HG03066 (cell line): ENCODE data around the gene SORL1.

Experiments
- ATAC-seq: cut with Tn5 transposase; IDR thresholded peaks from one replicate; pipeline ENCODE4 v1.9.1; 2021; ENCODE audit warnings: low read depth; ENCODE audit not compliant: unreplicated experiment

SORL1 gene

DNA sequence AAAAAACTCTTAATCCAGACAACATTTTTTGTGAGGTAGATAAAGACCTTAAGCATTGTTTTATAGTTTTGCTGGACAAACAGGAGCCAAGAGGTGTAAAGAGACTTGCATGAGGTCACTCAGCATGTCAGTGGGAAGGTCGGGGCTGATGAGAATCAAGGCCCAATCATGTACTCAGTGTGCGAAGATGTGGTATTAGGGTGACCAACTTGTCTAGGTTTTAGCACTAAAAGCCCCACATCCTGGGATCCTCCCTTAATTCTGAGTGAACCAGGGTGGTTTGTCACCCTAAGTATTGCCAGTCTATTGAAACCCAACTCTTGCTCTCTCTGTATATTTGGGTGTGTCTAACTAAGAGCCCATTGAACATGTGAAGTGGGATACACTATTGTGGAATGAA lies 20.2 kb downstream of the SORL1 start:
- no peak for ATAC-seq

DNA sequence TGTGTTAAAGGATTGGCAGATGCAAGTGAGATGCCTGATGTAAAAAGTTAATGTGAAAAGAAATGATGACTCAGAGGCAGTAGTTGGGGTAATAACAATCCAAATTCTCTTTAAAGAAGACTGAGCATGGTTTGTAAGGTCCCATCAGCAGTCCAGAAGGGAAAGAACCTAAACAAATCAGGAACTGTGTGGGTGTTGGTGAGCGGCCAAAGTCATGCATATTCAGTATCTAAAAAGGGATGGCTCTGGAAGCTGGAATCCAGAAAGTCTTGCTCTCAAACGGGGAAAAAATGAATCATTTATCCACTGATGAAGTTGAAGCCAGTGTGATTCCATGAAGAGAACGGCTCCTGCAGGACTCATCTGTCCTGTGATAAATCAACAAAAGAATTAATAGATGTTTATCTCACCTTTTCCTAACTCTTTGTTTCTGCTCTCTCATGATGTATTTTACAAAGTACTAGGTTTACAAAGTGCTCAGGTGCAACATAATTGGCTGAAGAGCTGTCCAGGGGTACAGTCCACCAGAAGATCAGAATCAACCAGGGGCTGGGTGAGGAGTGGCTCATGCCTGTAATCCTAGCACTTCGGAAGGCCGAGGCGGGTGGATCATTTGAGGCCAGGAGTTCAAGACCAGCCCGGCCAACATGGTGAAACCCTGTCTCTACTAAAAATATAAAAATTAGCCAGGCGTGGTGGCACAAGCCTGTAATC lies 21.1 kb downstream of the SORL1 start:
- ATAC-seq, result no peak

DNA sequence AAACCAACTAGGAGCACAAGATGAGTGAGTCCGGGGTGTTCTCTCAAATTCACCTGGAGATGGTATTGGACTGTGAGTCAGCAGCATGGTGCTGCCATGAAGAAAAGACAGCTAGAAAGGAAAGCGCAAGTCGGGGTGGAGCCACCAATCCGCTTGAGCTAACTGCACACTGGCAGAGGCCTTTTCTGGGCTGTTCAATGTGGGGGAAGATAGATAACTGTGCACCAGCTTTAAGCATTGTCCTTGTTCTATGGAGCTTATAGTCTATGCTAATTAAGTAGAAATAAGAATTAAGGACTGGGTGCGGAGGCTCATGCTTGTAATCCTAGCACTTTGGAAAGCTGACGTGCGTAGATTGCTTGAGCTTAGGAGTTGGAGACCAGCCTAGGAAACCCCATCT lies 22.6 kb downstream of the SORL1 start:
- no peak for ATAC-seq

DNA sequence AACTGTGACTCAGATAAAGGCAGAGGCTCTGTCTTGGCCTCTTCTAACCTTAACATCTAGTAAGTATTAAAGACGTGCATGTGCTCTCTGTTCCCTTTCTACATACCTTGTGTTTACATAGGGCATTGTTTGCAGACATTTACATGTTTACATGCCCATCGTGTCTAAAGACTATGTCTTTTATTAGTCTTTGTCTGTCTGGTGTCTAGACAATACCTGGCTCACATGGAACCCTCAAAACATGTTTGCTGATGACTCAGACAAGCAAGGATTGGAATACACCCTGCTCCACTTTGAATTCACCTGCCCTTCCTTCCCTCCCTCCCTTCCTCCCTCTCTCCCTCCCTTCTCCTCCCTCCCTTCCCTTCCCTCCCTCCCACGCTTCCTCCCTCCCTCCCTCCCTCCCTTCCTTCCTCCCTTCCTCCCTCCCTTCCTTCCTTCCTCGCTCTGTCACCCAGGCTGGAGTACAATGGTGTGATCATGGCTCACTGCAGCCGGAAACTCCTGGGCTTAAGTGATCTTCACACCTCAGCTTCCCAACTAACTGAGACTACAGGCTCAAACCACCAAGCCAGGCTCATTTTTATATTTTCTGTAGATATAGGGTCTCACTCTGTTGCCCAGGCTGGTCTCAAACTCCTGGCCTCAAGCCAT lies 24.4 kb downstream of the SORL1 start:
- ATAC-seq, result no peak

DNA sequence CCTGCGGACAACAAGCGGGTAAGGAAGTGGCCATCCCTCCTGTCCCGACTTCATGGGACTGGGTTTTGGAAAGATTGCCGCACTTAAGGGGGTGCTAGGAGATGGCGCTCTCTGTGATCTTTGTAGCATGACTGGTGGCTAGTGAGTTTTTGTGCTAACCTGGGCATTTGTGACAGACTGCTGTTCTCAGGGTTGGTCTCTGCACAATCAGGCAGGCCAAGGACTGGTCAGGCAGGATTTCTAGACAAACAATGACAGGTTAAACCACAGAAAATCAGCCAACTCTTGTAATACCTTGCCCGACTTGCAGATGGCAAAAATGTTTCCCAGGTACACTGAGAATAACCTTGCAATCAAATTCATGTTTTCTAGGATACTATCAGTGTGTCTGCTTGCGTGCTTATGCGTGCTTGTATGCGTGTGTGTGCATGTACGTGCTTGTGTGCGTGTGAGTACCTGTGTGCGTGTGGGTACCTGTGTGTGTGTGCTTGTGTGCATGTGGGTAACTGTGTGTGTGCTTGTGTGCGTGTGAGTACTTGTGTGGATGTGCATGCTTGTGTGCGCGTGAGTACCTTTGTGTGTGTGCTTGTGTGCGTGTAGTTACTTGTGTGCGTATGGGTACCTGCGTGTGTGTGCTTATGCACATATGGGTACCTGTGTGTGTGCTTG lies 26.2 kb downstream of the SORL1 start:
- no peak for ATAC-seq

DNA sequence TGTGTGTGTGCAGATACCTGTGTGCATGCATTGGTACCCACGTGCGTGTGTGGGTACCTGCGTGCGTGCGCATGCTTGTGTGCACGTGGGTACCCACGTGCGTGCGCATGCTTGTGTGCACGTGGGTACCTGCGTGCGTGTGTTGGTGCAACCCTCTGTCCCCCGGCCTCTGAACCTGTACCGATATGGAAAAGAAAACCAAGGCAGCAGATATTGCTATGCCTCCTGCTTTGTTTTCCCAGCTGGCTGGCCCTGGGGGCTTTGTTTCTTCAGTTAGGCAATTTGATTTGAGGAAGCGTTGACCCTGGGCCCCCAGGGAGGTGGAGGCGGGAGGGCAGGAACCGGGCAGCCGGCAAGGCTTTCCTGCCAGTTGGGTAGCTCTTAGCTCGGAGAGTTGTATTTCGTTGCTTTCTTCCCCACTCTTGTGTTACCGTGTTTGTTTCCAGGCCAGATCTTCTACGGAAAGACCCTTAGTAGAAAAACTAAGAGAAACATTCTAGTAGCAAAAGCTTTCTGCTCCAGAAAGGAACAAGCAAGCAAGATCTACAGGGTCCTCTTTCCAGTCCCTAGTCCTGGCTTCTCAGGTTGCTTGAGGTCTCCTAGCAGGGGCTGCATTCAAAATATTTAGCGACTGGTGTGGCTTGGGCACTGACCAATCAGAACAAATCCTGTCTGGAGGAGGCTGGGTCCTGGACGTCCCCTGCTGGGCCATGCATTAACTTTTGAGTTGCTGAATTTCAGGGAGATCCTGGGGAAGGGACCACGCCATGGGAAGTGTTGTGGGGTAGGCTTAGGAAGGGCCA lies 27.0 kb downstream of the SORL1 start:
- no peak for ATAC-seq

DNA sequence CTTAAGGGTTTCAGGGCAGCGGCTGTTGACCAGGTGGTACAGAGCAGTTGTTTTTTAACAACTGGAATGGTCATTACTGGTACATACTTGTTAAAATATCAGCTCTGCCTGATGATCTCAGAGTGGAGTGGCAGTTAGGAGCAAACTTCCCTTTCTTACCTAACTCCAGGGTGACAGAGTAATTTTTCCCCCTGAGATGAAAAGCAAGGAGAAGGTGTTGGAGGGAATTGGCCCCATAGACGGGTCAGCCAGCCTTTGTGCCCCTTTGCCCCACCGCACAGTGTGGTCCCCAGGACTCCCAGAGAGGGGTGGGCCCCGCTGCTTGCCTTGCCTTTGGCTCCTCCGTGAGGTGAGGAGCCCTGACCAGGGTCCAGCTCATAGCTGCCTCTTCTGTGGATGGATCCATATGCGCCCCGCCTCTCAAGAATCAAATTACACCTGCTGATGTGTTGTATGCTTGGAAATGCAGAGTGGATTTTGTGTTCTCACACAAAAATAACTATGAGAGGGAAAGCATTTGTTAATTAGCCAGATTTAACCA lies 27.7 kb downstream of the SORL1 start:
- ATAC-seq, result no peak

DNA sequence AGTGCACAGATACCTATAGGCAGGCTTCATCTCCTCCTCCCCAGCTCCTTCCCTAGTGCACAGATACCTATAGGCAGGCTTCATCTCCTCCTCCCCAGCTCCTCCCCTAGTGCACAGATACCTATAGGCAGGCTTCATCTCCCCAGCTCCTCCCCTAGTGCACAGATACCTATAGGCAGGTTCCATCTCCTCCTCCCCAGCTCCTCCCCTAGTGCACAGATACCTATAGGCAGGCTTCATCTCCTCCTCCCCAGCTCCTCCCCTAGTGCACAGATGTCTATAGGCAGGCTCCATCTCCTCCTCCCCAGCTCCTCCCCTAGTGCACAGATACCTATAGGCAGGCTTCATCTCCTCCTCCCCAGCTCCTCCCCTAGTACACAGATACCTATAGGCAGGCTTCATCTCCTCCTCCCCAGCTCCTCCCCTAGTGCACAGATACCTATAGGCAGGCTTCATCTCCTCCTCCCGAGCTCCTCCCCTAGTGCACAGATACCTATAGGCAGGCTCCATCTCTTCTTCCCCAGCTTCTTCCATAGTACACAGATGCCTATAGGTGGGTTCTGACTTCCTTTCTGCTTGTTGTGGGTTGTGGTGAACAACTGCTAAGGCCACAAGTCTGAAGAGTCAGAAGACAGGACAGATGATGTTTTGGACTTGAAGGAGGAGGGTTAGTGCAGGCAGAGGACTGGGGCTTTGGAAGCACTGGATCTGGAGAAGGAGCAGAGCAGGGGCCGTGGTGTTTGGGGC lies 29.5 kb downstream of the SORL1 start:
- ATAC-seq, result peak; percentile 53

DNA sequence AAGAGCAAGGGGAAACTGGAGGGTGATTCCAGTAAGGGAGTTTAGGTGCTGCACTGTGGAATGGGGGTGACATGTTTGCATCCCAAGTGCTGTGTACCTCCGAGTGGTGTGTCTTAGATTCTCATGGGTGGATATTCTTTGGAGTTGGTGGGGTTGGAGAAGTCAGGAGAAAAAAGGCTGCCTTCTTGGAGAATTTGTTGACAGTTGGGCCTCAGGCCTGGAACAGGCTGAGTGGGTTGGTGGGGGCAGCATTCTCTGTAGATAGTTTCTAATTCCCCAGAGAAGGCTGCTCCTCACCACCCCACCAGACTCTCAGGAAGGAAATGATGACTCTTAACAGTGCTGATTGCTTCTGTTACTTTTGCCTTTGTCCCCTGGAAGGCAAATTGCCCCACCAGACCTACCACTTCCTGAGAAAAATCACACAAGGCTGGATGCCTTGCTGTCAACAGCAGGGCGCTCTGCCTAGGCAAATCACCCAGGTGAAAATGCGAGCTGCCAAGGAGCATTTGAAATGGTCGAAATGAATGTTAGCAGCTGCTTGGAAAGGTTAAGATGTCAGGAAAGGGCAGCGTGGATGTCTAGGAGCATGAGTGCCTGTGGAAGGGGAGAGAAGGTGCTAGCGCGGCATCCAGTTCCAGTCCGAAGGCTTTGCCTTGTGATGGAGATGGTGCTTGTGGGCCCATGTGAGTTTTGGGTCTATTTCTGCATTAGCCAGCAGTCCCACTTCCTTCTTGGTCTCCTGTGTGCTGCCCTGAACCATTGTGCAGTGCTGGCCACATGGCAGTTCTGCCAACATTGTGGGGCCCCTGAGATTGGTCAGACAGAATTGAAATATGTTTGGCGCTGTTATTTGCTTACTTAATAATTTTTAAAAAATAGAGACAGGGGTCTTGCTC lies 30.4 kb downstream of the SORL1 start:
- peak; percentile 79 for ATAC-seq

DNA sequence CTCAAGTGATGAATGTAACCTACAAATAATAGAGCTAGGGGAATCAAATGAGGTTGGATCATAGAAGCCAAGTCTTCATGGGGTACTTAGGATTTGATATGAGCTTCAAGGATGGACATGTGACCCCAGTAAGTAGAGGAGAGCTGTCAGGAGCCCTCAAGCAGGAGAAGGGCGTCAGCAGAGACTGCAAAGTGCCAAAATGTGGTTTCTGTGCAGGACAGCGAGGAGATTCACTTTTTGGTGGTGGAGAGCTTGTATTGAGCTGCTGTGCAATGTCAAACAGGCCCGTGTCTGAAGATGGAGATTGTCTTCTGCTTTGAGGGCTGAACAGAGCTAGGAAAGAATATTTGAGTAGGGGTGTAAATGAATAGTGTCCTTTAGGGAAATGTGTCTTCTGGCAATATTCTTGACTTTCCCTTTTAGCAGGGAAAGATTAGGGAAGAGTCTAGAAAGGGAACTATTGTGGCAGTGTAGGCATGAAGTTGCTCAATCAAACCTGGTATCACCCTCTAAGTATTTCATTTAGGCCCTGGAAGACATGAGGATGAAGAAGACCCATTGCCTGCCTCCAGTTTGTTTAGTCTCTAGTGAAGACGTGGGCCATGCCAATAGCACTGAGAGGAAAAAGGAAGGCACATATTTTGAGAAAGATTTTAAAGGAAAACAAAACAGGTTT lies 31.8 kb downstream of the SORL1 start:
- ATAC-seq, result no peak

DNA sequence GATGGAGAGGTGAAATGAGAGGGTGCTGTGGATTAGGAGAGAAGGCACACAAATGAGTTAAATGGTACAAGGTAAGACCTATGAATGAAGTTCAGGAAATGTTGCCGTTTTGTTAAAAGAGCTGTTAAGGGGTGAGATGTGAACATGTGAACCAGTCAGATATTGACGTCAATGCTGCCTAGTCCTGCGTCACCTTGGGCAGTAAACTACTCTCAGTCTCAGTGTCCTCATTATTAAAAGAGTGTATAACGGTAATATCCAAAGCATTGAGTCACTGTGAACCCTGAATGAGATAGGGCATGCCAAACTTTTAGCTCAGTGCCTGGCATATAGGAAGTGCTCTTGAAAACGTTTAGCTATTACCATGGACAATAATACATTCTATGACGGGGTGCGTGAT lies 33.1 kb downstream of the SORL1 start:
- ATAC-seq, result no peak

DNA sequence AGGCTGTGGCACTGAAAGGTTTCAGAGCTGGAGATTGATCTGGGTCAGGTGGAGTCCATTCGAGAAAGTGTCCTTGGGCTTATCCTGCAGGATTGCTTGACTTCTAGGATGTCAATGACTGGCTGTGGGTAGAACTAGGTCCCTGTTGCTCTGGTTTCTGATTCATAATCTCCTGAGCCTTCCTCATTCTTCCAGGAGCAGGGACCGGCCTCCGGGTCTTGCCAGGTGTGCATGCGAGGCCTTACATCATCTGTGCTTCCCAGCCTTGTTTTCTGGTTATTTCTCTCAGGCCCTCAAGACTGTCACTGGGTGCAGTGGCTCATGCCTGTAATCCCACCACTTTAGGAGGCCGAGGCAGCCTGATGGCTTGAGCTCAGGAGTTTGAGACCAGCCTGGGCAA lies 33.9 kb downstream of the SORL1 start:
- ATAC-seq, result no peak

DNA sequence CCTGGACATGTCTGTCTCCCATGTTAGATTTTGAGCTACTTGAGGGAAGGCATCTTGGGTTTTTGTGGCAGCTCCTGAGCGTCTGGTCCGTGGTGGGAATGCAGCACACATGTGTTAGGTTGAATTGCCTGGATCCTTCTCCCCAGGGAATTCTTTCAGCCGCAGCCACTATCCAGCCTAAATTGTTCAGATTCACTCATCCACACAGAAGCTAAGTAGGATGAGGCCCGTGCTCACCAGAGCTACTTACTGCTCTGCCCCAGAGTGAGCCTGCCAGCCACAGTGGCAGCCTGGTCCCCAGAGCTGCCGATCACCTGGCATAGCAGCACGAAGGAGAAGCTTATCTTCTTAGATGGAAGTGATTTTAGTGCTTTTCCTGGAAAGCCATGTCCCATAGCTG lies 35.1 kb downstream of the SORL1 start:
- no peak for ATAC-seq

DNA sequence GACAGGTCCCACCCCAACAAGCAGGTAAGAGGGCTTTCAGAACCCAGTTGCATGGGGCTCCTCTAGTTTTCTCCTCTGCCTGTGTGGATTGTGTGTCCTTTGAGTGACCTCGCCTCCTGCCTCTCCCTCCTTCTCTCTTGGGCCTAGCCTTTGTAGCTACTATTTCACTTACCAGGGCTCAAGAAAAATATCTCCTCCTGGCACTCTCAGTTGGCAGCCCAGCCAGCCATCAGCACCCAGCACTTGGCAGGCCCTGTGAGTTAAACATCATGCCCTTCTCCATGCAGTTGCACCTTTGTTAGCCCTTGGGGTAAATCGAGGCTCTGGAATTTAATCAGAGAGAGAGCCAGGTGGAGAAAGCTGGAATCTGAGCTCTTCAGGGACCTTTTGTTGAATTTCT lies 36.1 kb downstream of the SORL1 start:
- ATAC-seq, result no peak

DNA sequence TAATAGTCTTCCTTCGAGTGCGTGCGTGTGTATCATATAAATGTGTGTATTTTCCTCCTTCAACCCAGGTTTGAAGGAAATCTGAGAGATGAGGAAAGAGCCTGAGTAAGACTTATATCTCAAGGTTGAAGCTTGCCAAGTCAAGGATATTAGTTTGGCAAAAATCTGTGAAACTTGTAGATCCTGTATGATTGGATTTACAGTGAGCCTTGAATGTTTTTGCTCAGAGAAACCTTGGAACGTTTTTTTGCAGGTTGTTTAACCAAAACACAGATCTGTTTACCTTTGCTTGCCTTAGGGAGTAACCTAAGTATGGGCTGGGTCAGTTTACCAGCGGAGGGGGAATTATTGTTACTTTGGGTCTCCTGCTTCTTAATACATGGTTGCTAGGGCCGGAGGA lies 36.5 kb downstream of the SORL1 start:
- ATAC-seq, result no peak

DNA sequence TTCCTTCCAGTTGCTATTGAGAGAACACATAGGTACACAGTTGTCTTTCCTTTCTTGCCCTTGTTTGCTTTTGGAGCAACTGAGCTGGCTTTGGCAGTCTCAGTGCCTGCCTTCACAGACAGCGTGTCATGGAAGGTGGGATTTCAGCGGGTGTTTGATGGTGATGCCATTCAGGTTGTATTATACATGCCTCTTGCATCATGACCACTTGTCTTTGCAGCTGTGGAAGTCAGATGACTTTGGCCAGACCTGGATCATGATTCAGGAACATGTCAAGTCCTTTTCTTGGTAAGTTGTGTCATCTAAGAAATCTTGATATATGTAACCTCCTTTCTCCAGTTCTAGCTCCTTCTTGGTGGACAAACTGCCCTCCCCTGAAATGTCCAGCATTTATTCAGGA lies 37.7 kb downstream of the SORL1 start:
- ATAC-seq, result no peak

DNA sequence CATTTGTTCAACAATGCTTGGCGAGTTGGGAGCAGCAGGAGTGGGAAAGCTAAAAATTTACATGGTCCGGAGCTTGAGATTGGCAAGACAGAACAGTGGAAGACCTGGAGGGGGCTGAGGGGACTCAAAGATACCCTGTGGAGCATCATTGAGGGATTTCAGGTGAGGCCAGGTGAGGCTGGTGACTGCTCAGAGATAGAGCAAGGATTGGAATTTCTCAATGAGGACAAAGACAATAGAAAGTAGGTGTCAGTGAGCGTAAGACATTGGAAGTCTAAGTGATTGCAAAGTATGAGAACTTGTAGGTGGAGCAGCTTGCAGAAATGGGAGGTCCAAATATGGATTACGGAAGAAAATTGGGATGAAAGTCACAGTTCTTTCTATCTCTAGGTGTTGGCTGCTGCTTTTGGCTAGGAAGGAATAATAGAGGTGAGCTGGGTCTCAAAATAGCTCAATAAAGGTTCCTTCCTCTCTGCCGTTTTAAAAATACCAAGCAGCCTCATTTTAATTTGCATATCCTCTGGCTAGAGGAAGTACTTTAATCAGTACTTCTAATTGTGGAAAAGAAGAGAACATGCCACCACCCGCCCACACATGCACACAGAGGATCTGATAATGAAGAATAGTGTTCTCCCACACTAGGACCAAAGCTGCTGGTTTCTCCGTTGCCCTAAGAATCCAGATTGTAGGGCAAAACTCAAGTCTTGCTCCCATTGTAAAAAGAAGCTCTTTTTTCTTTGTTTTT lies 42.4 kb downstream of the SORL1 start:
- peak; percentile 86 for ATAC-seq
